ENCODE measurements around the gene CT47A1. TPM values are rescaled to one million over a fixed set of nuclear protein-coding genes. Genes with fewer than 3 reads are reported as not detected.

CT47A1 gene
- total and polyA plus RNA-seq, 10 of the 15 experiments (the other 5 are each of a cell fraction or from before 2014, with no cell fraction given) = not detected

GRCh38 chrX:121030083-121030482 lies 44.5 kb upstream of the CT47A1 start (continued):
- TF ChIP-seq REST (IDR thresholded peaks at IDR 0.05; ENCODE audit: low read depth, low read length) = no peak
- no peak for TF ChIP-seq SKIL (IDR thresholded peaks at IDR 0.05; ENCODE audit: low read depth, poor library complexity, severe bottlenecking)

GRCh38 chrX:121028419-121028818 lies 42.9 kb upstream of the CT47A1 start:
- Histone ChIP-seq H3K27ac (ENCODE audit: control insufficient read depth, insufficient read depth) (no peak overlapping the region), H3K4me3 (no peak overlapping the region), H3K9me3 (replicated peaks; ENCODE audit: control insufficient read depth, insufficient read depth, low read length) (no peaks in the 10 kb centered on the region), H3K4me1 (ENCODE audit: control insufficient read depth, insufficient read depth, low read length) (no peaks in the 10 kb centered on the region), H3K9ac (ENCODE audit: control insufficient read depth, insufficient read depth, low read length) (no peak overlapping the region), H3K27me3 (replicated peaks in 1 of 2; ENCODE audit: control insufficient read depth in 2 of 2, insufficient read depth in 2 of 2, low read length in 1 of 2) (no peaks in the 10 kb centered on the region), H4K20me1 (ENCODE audit: control insufficient read depth, insufficient read depth) (no peaks in the 10 kb centered on the region), H3K4me2 (ENCODE audit: control insufficient read depth, insufficient read depth) (no peak overlapping the region), H2AFZ (ENCODE audit: control insufficient read depth, low read depth, low read length) (no peak overlapping the region), H3K36me3 (ENCODE audit: control insufficient read depth in 2 of 2, insufficient read depth in 2 of 2, low read length in 1 of 2) (no peaks in the 10 kb centered on the region), H3K79me2 (ENCODE audit: control insufficient read depth, insufficient read depth, low read length) (no peaks in the 10 kb centered on the region)
- ChIA-PET RAD21 (ENCODE audit: unreplicated experiment) (no interaction called here), SMC1A (ENCODE audit: uncharacterized antibody, unreplicated experiment) (interaction anchor here (1.3 kb wide), 1 partner anchor 19 kb away, joined by 4 read pairs; no protein-coding TSS in a partner anchor), POLR2A (no interaction called here), CTCF (no interaction called here)
- in situ Hi-C loops (cut with MboI) = no loop called here
- no TSS peak for BruUV-seq (replicated peaks)
- 0% methylated on average over 1 of the region's 1 CpG for WGBS (ENCODE audit: insufficient coverage, insufficient replicate concordance, low lambda C conversion rate, missing lambda C conversion rate)
- DNase-seq (ENCODE audit: low read depth, low spot score) = no peak
- intact Hi-C loops (cut with micrococcal nuclease; ENCODE audit: unreplicated experiment) = no loop called here
- FAIRE-seq = no peak
- ATAC-seq = no peak
- TF ChIP-seq LARP7 (IDR thresholded peaks at IDR 0.05) (no peak), DPF2 (IDR thresholded peaks at IDR 0.05) (no peak), ZNF622 (IDR thresholded peaks at IDR 0.05) (no peak), HDAC2 (IDR thresholded peaks at IDR 0.05) (no peak), EP300 (IDR thresholded peaks at IDR 0.05; ENCODE audit: borderline replicate concordance in 1 of 2, control insufficient read depth in 1 of 2, low read depth in 2 of 2, low read length in 2 of 2) (no peak), CEBPZ (IDR thresholded peaks at IDR 0.05; ENCODE audit: low read depth, low read length) (no peak), GATAD2B (conservative IDR thresholded peaks at IDR 0.05; ENCODE audit: low read depth) (no peak), IKZF1 (conservative IDR thresholded peaks at IDR 0.05) (no peak), E2F8 (IDR thresholded peaks at IDR 0.05; ENCODE audit: low read depth, partially characterized antibody) (no peak)

Data from GM12878 (cell line).